Measurements from ENCODE around the gene PARVB. TPM values are rescaled to one million over a fixed set of nuclear protein-coding genes. Genes with fewer than 3 reads are reported as not detected.
"Not testable (repeated sequence)": the region's sequence is repeated elsewhere in the genome, so short reads cannot be mapped to it uniquely, and the experiment has no call there.

Gene PARVB
- total RNA-seq, 1 donor: 19.0 TPM

- TF ChIP-seq, protein P1, sequence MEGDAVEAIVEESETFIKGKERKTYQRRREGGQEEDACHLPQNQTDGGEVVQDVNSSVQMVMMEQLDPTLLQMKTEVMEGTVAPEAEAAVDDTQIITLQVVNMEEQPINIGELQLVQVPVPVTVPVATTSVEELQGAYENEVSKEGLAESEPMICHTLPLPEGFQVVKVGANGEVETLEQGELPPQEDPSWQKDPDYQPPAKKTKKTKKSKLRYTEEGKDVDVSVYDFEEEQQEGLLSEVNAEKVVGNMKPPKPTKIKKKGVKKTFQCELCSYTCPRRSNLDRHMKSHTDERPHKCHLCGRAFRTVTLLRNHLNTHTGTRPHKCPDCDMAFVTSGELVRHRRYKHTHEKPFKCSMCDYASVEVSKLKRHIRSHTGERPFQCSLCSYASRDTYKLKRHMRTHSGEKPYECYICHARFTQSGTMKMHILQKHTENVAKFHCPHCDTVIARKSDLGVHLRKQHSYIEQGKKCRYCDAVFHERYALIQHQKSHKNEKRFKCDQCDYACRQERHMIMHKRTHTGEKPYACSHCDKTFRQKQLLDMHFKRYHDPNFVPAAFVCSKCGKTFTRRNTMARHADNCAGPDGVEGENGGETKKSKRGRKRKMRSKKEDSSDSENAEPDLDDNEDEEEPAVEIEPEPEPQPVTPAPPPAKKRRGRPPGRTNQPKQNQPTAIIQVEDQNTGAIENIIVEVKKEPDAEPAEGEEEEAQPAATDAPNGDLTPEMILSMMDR (IDR thresholded peaks at IDR 0.05; ENCODE audit: insufficient read depth, low read depth, low read length): no peak
- DNase-seq (ENCODE audit: low read depth): no peak
These were observed 78.8 kb downstream of the PARVB start for GRCh38 chr22:44102856-44103255.

GRCh38 chr22:44103735-44104480 lies 79.8 kb downstream of the PARVB start:
- TF ChIP-seq, protein P1 (IDR thresholded peaks at IDR 0.05; ENCODE audit: insufficient read depth, low read depth, low read length): no peak
- H3K4me3 ChIP-seq (ENCODE audit: low read depth, low read length): no peak overlapping the region
- DNase-seq (ENCODE audit: low read depth): no peak

More at GRCh38 chr22:44102856-44103255, 78.8 kb downstream of the PARVB start:
- H3K4me3 ChIP-seq (ENCODE audit: low read depth, low read length): no peak overlapping the region

GRCh38 chr22:44107340-44107739 lies 83.2 kb downstream of the PARVB start:
- no peak for DNase-seq (ENCODE audit: low read depth)
- TF ChIP-seq, protein P1 (IDR thresholded peaks at IDR 0.05; ENCODE audit: insufficient read depth, low read depth, low read length): no peak

DNA sequence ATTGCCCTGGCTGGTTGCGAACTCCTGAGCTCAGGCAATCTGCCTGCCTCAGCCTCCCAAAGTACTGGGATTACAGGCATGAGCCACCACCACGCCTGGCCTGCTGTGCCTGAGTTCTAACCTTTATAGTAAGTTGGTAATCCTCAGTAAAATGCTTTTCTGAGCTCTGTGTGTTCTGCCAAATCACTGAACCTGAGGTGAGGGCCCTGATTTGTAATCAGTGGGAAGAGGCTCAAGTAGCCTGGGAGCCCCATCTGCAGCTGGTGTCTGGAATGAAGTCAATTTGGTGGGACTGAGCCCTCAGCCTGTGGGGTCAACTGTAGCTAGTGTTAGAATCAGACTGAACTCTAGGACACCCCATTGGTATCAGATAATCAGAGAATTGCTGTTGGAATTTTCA lies 84.0 kb downstream of the PARVB start:
- no peak for DNase-seq (ENCODE audit: low read depth)
- TF ChIP-seq, protein P1 (IDR thresholded peaks at IDR 0.05; ENCODE audit: insufficient read depth, low read depth, low read length): no peak
- H3K4me3 ChIP-seq (ENCODE audit: low read depth, low read length): no peak overlapping the region

More at GRCh38 chr22:44107340-44107739, 83.2 kb downstream of the PARVB start:
- no peak overlapping the region for H3K4me3 ChIP-seq (ENCODE audit: low read depth, low read length)

- no peak overlapping the region for H3K4me3 ChIP-seq (ENCODE audit: low read depth, low read length)
- no peak for DNase-seq (ENCODE audit: low read depth)
- TF ChIP-seq, protein P1 (IDR thresholded peaks at IDR 0.05; ENCODE audit: insufficient read depth, low read depth, low read length): no peak
These were observed 84.8 kb downstream of the PARVB start for GRCh38 chr22:44108806-44109385.

DNA sequence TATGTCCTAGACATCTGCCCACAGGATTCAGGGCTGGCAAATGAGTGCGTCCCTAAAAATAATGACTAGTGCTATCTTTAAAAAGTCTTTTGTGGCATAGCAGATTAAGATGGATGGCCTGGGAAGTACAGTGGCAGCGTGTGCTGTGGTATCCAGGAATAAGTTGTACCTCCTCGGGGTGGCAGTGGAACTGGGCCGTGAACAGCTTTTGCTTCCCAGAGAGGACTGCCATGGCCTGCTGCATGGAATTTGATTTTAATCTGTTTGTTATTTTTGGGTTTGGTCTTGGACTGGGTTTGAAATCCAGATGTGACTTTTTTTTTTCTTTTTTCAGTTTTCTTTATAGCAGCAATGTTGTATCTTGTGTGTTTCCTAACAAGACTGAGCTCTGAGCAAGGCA lies 85.3 kb downstream of the PARVB start:
- TF ChIP-seq, protein P1 (IDR thresholded peaks at IDR 0.05; ENCODE audit: insufficient read depth, low read depth, low read length): no peak
- no peak for DNase-seq (ENCODE audit: low read depth)
- H3K4me3 ChIP-seq (ENCODE audit: low read depth, low read length): no peak overlapping the region

- not testable (repeated sequence) for DNase-seq (ENCODE audit: low read depth); H3K4me3 ChIP-seq (ENCODE audit: low read depth, low read length)
These were observed 86.6 kb downstream of the PARVB start for GRCh38 chr22:44110656-44111055.
